Measurements from ENCODE around the gene SERPINA12.

Gene SERPINA12

DNA sequence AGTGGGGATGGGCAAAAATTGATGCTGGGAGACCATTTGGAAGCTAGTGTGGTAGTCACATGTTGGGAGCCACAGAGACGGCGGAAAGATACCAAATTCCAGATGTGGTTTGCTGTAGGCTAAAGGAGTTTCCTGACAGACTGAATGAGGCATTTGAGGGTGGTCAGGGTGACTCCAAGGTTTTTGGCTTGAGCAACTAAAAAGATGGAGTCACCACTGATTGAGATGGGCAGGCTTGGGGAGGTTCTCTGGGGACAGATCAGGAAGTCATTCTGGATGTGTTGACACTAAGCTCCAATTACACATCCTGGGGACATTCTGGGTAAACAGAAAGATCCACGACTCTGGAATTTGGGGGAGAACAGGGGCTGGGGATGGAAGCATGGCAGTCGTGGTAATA, 17.8 kb downstream of the SERPINA12 start:
- Histone ChIP-seq H3K9me3 (ENCODE audit: control insufficient read depth, insufficient read depth, low read length) (no peaks in the 10 kb centered on the region), H4K20me1 (ENCODE audit: control insufficient read depth, insufficient read depth, low read depth, low read length) (no peaks in the 10 kb centered on the region), H3K4me2 (ENCODE audit: low read length) (no peak overlapping the region), H3K36me3 (ENCODE audit: control insufficient read depth, low read length) (no peaks in the 10 kb centered on the region), H3K79me2 (ENCODE audit: control insufficient read depth, low read length) (no peaks in the 10 kb centered on the region), H3F3A (ENCODE audit: control insufficient read depth, insufficient read depth) (no peaks in the 10 kb centered on the region), H3K27ac (ENCODE audit: low read depth, low read length) (no peak overlapping the region), H3K4me3 (ENCODE audit: low read length) (no peak overlapping the region), H3K4me1 (ENCODE audit: control insufficient read depth, low read length) (peaks cover 46% of the 10 kb centered on the region), H3K9me2 (replicated peaks; ENCODE audit: control insufficient read depth, low read length) (no peaks in the 10 kb centered on the region), H3K27me3 (ENCODE audit: control insufficient read depth, low read length) (peaks cover 4% of the 10 kb centered on the region)
- TF ChIP-seq EZH2phosphoT487 (IDR thresholded peaks at IDR 0.05; ENCODE audit: borderline replicate concordance, low read length), result no peak

DNA sequence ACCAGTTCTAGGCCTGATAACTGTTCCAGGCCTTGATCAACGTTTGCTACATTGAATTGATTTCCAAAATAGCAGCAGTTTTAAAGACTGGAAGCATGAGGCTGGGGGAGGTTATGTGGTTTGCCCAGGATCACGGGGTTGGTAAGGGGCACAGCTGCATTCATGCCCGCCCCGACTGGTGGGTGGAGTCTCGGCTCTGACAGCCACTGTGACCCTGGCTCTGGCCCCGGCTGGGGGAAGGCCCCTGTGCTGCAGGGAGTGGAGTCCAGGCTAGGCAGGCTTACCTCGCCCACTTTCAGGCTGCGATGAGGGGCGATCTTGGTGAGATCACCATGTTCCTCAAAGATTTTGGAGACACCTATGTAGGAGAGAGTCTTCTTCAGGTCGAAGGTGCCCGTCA, 19.9 kb downstream of the SERPINA12 start:
- Histone ChIP-seq H3K4me1 (ENCODE audit: control insufficient read depth, low read length) (peaks cover 68% of the 10 kb centered on the region), H3K79me2 (ENCODE audit: control insufficient read depth, low read length) (no peaks in the 10 kb centered on the region), H3K9me3 (ENCODE audit: control insufficient read depth, insufficient read depth, low read length) (no peaks in the 10 kb centered on the region), H3K4me2 (ENCODE audit: low read length) (peak overlapping the region; percentile 21), H3K27me3 (ENCODE audit: control insufficient read depth, low read length) (no peaks in the 10 kb centered on the region; the same call in none of the 2 replicates), H3K9me2 (replicated peaks; ENCODE audit: control insufficient read depth, low read length) (no peaks in the 10 kb centered on the region), H3K27ac (ENCODE audit: low read depth, low read length) (no peak overlapping the region), H3F3A (ENCODE audit: control insufficient read depth, insufficient read depth) (peaks cover 10% of the 10 kb centered on the region), H3K4me3 (ENCODE audit: low read length) (no peak overlapping the region), H3K36me3 (ENCODE audit: control insufficient read depth, low read length) (no peaks in the 10 kb centered on the region), H4K20me1 (ENCODE audit: control insufficient read depth, insufficient read depth, low read depth, low read length) (no peaks in the 10 kb centered on the region)
- no peak for TF ChIP-seq EZH2phosphoT487 (IDR thresholded peaks at IDR 0.05; ENCODE audit: borderline replicate concordance, low read length)
- TF ChIP-seq, protein P1, sequence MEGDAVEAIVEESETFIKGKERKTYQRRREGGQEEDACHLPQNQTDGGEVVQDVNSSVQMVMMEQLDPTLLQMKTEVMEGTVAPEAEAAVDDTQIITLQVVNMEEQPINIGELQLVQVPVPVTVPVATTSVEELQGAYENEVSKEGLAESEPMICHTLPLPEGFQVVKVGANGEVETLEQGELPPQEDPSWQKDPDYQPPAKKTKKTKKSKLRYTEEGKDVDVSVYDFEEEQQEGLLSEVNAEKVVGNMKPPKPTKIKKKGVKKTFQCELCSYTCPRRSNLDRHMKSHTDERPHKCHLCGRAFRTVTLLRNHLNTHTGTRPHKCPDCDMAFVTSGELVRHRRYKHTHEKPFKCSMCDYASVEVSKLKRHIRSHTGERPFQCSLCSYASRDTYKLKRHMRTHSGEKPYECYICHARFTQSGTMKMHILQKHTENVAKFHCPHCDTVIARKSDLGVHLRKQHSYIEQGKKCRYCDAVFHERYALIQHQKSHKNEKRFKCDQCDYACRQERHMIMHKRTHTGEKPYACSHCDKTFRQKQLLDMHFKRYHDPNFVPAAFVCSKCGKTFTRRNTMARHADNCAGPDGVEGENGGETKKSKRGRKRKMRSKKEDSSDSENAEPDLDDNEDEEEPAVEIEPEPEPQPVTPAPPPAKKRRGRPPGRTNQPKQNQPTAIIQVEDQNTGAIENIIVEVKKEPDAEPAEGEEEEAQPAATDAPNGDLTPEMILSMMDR (IDR thresholded peaks at IDR 0.05; ENCODE audit: low read depth, low read length, poor library complexity, severe bottlenecking), result no peak

DNA sequence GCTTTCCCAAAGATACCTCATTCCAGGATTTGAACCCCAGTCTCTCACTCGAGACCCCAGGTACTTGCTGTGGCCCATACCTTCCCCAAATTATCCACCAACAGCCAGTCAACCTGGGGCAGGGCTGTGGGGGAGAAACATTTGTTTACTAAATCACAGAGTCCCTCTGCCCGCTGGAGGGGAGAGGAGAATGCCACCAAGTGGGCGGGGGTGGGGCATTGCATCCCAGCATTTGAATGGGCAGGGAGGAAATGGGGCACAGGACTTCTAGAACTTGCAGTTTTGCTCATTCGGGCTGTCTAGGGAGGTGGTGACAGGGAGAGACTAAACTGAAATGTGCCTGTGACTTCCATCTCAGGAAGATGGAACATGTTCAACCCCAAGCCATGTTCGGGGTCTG, 22.4 kb downstream of the SERPINA12 start:
- H3K4me2 ChIP-seq (ENCODE audit: low read length), result no peak overlapping the region

More for the DNA sequence above, 22.4 kb downstream of the SERPINA12 start:
- Histone ChIP-seq H3K9me2 (replicated peaks; ENCODE audit: control insufficient read depth, low read length) (no peaks in the 10 kb centered on the region), H3K27ac (ENCODE audit: low read depth, low read length) (no peak overlapping the region), H3K79me2 (ENCODE audit: control insufficient read depth, low read length) (no peaks in the 10 kb centered on the region), H3K4me1 (ENCODE audit: control insufficient read depth, low read length) (peaks cover 68% of the 10 kb centered on the region), H3K4me3 (ENCODE audit: low read length) (no peak overlapping the region), H3K9me3 (ENCODE audit: control insufficient read depth, insufficient read depth, low read length) (no peaks in the 10 kb centered on the region), H3K36me3 (ENCODE audit: control insufficient read depth, low read length) (no peaks in the 10 kb centered on the region), H3F3A (ENCODE audit: control insufficient read depth, insufficient read depth) (peaks cover 20% of the 10 kb centered on the region), H4K20me1 (ENCODE audit: control insufficient read depth, insufficient read depth, low read depth, low read length) (no peaks in the 10 kb centered on the region), H3K27me3 (ENCODE audit: control insufficient read depth, low read length) (no peaks in the 10 kb centered on the region; the same call in 1 of the 2 replicates)
- TF ChIP-seq EZH2phosphoT487 (IDR thresholded peaks at IDR 0.05; ENCODE audit: borderline replicate concordance, low read length), result no peak
- TF ChIP-seq, protein P1 (IDR thresholded peaks at IDR 0.05; ENCODE audit: low read depth, low read length, poor library complexity, severe bottlenecking), result no peak
